ENCODE measurements around the gene LRRC37B. TPM values are rescaled to one million over a fixed set of nuclear protein-coding genes. Genes with fewer than 3 reads are reported as not detected.
"Not testable (repeated sequence)": the region's sequence is repeated elsewhere in the genome, so short reads cannot be mapped to it uniquely, and the experiment has no call there.

Gene LRRC37B
- total and polyA plus RNA-seq, 2 donors (not counting 1 experiment from before 2014, with no cell fraction given), result 16.3 to 40.6 TPM

- H3K9ac ChIP-seq (ENCODE audit: low read length); H4K20me1 ChIP-seq (ENCODE audit: control insufficient read depth, insufficient read depth, low read length, poor library complexity, severe bottlenecking); DNase-seq; CTCF ChIA-PET; H3K9me3 ChIP-seq (ENCODE audit: control extremely low read depth in 1 of 3, control insufficient read depth in 2 of 3, insufficient read depth in 1 of 3, low read length in 2 of 3); H3K27me3 Mint-ChIP-seq; H2AFZ ChIP-seq (ENCODE audit: insufficient read depth, low read depth, low read length, poor library complexity, severe bottlenecking); intact Hi-C loops (cut with micrococcal nuclease); H3K4me3 ChIP-seq (ENCODE audit: control extremely low read depth in 1 of 5, extremely low read depth in 1 of 5, insufficient read depth in 1 of 5, low read depth in 2 of 5, low read length in 4 of 5); H3K27ac ChIP-seq (ENCODE audit: low read length in 2 of 2); H3K4me1 Mint-ChIP-seq; H3K4me1 ChIP-seq (ENCODE audit: control insufficient read depth in 2 of 2, insufficient read depth in 2 of 2, low read length in 2 of 2); POLR2A ChIA-PET; H3K4me2 ChIP-seq (replicated peaks; ENCODE audit: low read depth, low read length, poor library complexity, severe bottlenecking); H3K36me3 ChIP-seq (replicated peaks in 1 of 2; ENCODE audit: control extremely low read depth in 1 of 2, control insufficient read depth in 1 of 2, extremely low read depth in 1 of 2, insufficient read depth in 2 of 2, low read length in 1 of 2); H3K27me3 ChIP-seq (replicated peaks in 1 of 4; ENCODE audit: control extremely low read depth in 1 of 4, control insufficient read depth in 3 of 4, insufficient read depth in 4 of 4, low read length in 3 of 4); H3K9me3 Mint-ChIP-seq (ENCODE audit: insufficient read depth); ATAC-seq (ENCODE audit: low read depth); H3K27ac Mint-ChIP-seq; H3K4me3 Mint-ChIP-seq; H3K79me2 ChIP-seq (ENCODE audit: control insufficient read depth, insufficient read depth, low read length): not testable (repeated sequence)
- 100% methylated on average over 1 of the region's 2 CpGs for WGBS (ENCODE audit: insufficient coverage)
These were observed 56.9 kb downstream of the LRRC37B start for GRCh38 chr17:32064091-32064490.

GRCh38 chr17:32066123-32066680, 59.0 kb downstream of the LRRC37B start:
- H4K20me1 ChIP-seq (ENCODE audit: control insufficient read depth, insufficient read depth, low read length, poor library complexity, severe bottlenecking); H3K27me3 Mint-ChIP-seq; H3K4me1 Mint-ChIP-seq; H3K9ac ChIP-seq (ENCODE audit: low read length); H3K27ac Mint-ChIP-seq; H2AFZ ChIP-seq (ENCODE audit: insufficient read depth, low read depth, low read length, poor library complexity, severe bottlenecking); DNase-seq; H3K9me3 Mint-ChIP-seq (ENCODE audit: insufficient read depth); CTCF ChIA-PET; H3K27ac ChIP-seq (ENCODE audit: low read length in 2 of 2); H3K4me3 Mint-ChIP-seq; H3K36me3 ChIP-seq (replicated peaks in 1 of 2; ENCODE audit: control extremely low read depth in 1 of 2, control insufficient read depth in 1 of 2, extremely low read depth in 1 of 2, insufficient read depth in 2 of 2, low read length in 1 of 2); POLR2A ChIA-PET; intact Hi-C loops (cut with micrococcal nuclease); H3K27me3 ChIP-seq (replicated peaks in 1 of 4; ENCODE audit: control extremely low read depth in 1 of 4, control insufficient read depth in 3 of 4, insufficient read depth in 4 of 4, low read length in 3 of 4); H3K9me3 ChIP-seq (ENCODE audit: control extremely low read depth in 1 of 3, control insufficient read depth in 2 of 3, insufficient read depth in 1 of 3, low read length in 2 of 3); H3K4me1 ChIP-seq (ENCODE audit: control insufficient read depth in 2 of 2, insufficient read depth in 2 of 2, low read length in 2 of 2); H3K4me2 ChIP-seq (replicated peaks; ENCODE audit: low read depth, low read length, poor library complexity, severe bottlenecking); H3K79me2 ChIP-seq (ENCODE audit: control insufficient read depth, insufficient read depth, low read length); ATAC-seq (ENCODE audit: low read depth); H3K4me3 ChIP-seq (ENCODE audit: control extremely low read depth in 1 of 5, extremely low read depth in 1 of 5, insufficient read depth in 1 of 5, low read depth in 2 of 5, low read length in 4 of 5): not testable (repeated sequence)
- 80% methylated on average over 2 of the region's 10 CpGs for WGBS (ENCODE audit: insufficient coverage)

Measured in B cell (primary cell).